CD4-positive, alpha-beta T cell treated with Interleukin-12 subunit alpha and Interleukin-12 subunit beta, for 1 hour (primary cell): ENCODE measurements around the gene TRAK1.

Experiments
- DNase-seq: peaks from one replicate; pipeline ENCODE4 v3.0.0-alpha.2; 2020

Gene TRAK1

DNA sequence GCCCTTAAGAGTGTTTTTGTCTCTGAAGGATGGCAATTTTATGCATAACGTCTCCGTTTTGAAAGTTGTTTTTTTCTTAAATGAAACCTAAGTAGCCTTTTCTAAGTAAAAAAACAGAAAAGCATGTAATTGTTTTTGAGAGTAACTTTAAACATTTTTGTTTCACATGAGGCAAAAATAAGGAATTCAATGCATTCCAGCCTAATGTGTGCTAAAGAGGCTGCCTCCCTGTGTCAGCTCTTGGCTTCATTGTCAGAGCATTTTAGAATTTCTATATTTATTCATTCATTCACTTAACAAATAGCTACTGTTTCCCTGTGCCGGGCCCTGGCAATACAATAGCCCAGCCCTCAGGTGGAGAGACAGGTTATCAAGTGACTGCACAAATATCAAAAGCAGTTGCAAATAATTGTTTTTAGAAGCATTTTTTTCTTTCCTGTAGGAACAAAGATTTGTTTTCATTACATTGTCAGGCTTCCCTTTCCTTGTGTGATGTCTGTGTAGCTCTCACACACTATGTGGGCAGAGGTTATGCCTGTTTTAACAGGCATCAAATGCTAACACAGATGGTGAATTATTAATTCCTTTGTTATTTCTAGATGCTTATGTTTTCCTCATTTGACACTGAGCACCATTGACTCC lies 93.0 kb downstream of the TRAK1 start:
- no peak for DNase-seq

DNA sequence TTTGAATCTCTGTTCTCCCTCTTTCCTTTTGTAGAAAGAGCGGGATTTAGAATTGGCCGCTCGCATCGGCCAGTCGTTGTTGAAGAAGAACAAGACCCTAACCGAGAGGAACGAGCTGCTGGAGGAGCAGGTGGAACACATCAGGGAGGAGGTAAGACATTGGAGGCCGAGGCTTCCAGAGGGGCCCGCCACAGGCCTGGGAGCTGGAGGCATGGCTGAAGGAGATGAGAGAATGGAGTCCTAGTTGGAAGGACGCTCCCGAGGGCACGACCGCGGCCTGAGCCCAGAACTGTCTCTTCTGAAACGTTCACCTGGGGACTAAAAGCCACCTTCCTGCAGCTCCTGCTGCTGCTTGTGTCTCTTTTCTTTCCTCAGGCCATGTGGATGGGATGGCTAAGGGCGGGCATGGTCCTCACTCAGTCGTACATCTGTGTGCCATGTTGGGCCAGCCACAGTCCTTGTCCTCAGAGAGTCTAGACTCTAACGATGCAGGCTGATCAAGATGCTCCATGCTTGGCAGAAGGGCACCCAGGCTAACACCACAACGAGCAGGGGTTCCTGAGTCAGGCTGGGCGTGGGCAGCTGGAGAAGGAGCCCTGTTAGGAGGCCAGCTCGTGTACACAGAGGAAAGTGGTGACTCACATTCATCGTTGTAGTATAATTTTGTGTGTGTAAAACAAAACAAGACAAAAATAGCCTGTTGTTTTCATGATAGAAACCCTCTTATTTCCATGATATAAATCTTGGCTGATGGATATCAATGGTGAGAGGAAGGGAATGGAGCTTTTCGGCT lies 93.7 kb downstream of the TRAK1 start:
- no peak for DNase-seq

DNA sequence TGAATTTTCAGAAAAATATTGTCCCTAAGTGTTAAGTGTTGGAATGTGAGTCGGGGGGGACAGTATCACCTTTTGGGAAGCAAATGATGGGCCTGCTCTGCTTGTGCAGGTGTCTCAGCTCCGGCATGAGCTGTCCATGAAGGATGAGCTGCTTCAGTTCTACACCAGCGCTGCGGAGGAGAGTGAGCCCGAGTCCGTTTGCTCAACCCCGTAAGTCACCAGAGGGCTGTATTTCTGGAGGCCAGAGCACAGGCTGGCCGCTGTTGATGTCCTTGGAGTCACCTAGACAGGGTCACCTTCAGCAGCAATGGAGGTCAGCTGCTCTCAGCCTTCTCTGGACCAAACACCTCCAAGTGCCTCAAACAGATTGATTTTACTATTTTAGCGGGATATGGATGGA lies 96.8 kb downstream of the TRAK1 start:
- no peak for DNase-seq

DNA sequence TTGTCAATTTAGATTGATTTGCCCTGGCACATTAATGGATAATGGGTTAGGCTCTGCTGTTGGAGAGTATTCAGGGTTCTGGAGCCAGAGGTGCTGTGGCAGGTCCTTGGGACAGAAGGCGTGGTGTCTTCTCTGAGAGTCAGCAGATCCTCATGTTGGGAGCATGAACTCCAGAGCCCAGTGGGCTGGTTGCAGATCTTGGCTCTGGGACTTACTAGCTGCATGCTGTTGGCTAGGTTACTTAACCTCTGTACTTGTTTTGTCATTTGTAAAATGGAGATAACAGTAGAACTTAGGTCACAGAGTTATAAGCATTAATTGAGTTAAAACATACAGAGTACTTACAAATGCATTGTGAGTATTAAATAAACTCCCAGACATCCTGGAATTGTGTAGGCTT lies 97.2 kb downstream of the TRAK1 start:
- no peak for DNase-seq

DNA sequence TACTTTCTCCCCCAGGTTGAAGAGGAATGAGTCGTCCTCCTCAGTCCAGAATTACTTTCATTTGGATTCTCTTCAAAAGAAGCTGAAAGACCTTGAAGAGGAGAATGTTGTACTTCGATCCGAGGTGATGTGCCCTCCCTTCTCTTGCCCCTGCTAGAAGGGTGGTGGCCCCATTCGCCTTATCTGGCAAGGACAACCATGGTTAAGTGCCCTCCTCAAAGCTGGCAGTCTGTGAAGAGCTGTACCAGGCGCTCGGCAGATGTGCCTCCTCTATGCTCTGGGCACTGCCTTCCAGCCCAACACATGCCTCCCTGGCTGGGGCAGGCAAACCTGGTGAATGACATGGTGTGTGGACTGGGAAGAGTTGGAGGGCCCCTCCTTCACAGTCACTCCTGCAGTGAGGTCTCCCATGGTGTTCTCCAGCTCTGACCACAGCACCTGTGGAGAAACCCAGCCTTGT lies 97.9 kb downstream of the TRAK1 start:
- no peak for DNase-seq

DNA sequence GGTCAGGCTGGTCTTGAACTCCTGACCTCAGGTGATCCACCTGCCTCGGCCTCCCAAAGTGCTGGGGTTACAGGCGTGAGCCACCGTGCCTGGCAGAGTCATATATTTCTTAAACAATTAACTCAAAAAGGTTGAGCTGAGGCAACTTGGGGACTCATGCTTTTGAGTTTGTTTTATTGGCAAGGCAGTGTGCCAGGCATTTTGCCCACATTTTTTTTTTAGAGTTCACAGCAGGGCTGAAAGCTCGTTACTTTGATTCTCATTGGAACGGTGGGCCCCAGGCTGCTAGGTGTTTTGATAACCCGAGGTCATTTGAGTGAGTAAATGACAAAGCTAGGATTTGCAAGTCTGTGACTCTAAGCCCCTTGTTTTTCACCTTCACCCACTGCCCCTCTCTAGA lies 98.6 kb downstream of the TRAK1 start:
- DNase-seq, result no peak

DNA sequence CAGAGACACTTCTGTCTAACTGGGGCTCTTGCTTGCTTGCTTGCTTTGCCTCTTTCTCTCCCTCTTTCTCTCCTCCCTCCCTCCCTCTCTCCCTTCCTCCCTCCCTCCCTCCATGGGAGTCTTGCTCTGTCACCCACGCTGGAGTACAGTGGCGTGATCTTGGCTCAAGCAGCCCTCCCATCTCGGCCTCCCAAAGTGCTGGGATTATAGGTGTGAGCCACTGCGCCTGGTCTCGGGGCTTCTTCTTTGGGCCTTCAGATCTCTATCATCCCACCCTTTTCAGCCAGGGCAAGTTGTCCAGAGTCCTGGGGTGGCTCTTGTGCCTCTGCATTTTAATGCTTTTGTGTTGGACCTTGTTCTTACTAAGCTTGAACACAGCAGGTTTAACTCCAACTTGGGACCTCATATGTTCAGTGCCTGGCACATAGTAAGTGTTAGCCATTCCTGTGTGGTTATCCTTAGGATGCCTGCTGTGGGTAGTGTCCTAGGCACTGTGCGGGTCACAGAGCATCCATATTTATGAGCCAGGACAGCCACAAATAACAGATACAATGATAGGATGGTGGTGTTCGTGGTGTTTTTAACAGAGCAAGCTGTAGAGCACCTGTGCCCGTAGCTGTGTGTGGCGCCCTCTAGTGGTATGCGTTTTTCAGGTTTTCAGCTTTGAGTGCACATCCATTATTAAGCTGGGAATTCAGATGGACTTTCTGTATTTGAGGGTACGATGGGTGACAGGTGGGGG lies 99.7 kb downstream of the TRAK1 start:
- peak; percentile 63 for DNase-seq

DNA sequence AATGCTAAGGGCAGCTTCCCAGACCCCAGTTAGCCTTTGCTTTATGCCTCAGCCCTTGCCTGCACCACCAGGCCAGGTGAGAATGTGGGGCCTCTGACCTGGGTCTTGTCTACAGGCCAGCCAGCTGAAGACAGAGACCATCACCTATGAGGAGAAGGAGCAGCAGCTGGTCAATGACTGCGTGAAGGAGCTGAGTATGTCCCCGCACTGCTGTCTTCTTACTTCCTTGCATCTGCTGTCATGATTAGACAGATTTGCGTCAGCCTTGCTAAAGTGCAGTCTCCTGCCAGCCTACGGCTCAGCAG lies 100.2 kb downstream of the TRAK1 start:
- DNase-seq, result no peak

DNA sequence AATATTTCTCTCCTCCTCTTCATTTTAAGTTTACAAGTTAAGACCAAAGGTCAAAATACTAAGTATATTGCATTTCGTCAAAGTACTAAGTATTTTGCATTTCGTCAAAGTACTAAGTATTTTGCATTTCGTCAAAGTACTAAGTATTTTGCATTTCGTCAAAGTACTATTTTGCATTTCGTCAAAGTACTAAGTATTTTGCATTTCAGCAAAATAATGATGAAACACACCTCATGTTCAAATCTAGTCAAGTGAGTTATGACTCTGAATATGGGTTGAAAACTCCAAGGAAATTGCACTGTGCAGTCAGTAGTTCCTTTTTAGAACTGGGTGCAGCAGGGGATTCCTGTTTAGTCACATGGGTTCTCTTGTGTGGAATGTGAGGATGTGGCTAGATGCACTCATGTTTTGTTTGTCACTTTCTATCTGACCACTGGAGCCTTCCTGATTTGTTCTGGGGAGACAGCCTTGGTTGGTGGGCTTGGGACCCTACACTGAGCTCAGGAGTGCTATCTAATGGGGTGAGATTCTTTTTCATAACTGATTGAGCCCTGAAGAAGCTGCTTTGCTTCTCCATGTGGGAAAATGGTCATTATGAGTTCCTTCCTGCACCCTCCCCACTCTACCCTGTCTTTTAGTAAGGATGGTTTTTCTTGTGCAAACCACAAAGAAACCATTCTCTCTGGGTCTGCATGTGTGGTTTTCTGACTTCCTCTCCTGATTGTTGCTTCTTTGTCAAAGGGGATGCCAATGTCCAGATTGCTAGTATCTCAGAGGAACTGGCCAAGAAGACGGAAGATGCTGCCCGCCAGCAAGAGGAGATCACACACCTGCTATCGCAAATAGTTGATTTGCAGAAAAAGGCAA lies 101.4 kb downstream of the TRAK1 start:
- DNase-seq, result peak; percentile 6

DNA sequence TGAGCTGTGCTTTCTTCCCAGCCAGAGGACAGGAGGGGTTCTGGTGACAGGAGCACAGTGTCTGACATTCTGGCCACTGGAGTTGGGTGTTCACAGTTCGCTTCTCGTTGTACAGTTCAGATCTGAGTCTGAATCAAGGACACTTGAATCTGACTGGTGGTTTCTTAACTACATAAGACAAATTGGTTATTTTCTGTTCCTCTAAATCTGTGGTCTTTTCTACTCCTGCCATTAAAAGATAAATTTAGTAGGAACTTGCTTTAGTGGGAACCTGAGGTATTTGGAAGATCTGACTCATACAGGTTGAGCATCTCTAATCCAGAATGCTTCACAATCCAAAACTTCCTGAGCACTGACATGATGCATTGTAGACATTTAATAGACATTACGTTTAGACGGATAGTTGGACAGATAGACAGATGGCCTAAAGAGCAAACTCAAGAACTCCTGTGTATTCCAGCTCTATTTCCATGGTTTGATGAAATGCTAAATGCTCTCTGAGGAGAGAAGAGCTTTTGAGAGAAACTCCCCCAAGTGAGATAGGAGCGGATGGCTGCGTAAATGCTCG lies 103.9 kb downstream of the TRAK1 start:
- DNase-seq, result no peak

DNA sequence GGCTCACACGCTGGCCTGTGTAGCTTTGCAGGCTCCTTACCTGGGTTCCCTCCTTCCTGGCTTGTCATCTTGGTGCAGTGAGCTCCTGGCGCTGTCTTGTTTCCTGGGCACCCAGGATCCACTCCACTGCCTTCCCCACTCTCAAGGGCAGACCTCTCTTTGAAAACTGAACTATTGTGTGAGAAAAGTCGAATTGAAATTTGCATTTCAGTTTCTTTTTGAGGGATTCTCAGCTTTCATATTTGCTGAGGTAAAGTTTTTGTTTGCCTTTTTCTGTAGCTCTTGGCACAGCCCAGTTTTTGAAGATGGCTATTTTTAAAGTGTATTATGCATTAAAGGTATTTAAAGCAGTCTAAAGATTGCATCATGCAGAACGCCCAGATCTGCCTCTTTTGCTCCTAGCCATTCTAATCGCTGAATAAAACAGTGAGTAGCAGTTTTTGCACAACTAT lies 104.7 kb downstream of the TRAK1 start:
- no peak for DNase-seq

DNA sequence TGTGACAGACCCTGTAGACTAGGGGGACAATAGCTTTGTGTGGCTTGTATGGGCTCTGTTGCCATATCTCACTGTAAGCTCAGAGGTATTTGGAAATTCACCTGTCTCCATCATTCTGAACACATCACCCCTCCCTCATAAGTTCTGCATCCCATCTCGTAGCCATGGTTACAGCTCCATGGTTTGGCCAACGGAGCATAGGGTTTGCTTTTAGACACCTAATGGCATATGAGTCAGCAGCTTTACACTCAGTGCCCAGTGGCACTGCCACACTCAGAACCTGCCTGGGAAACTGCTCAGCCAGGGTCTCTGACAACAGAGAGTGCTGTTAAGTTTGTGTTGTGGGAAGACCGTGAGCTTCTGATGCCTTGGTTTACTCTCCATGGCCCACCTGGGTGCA lies 107.6 kb downstream of the TRAK1 start:
- DNase-seq, result no peak

DNA sequence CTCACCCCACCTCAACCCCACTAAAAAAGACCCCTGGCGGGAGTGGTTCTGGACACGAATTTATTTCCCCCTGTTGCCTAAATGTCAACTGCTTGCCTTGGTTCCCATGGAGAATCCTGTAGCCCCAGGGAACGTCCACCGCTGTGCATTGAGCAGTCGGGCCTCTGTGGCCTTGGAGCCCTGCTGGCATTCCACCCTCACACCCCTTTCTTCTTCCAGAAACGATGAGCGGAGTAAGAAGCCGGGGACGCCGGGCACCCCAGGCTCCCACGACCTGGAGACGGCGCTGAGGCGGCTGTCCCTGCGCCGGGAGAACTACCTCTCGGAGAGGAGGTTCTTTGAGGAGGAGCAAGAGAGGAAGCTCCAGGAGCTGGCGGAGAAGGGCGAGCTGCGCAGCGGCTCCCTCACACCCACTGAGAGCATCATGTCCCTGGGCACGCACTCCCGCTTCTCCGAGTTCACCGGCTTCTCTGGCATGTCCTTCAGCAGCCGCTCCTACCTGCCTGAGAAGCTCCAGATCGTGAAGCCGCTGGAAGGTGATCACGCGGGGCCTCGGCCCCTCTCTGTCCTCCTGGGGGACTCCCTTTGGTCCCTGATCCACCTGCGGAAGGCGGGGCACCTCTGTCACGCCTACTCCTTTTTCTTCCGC lies 111.2 kb downstream of the TRAK1 start:
- no peak for DNase-seq

DNA sequence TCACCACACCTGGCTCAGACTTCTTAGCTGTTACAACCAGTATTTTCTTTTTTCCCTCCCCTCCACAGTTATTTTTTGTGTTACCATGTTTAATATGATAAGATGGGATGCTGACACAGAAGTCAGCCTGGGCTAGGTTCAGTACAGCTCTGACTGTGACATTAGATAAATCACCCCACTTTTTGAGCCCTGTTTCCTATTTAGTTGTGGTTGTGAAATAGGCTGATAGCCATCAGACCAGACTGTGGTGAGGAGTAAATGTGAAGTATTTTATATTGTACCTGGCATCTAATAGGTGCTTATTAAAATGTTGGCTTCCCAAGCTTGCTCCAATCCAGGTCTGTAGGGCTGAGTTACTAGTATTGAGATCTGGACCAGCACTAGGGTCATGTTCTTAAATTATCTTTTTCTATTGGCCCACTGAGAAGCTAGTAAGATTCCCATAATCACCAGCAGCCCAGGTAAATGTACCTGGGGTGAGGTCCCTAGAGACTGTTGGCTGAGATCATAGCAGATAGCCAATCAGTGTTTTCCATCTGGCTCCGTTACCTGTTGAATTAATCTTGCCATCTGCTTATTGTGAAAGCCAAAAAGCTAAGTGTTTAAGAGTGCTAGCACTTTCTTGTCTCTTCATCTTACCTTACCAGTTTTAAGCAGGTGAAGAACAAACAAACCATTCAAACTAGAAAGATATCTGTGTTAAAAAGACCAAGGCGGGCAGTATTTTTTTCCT lies 113.9 kb downstream of the TRAK1 start:
- no peak for DNase-seq

DNA sequence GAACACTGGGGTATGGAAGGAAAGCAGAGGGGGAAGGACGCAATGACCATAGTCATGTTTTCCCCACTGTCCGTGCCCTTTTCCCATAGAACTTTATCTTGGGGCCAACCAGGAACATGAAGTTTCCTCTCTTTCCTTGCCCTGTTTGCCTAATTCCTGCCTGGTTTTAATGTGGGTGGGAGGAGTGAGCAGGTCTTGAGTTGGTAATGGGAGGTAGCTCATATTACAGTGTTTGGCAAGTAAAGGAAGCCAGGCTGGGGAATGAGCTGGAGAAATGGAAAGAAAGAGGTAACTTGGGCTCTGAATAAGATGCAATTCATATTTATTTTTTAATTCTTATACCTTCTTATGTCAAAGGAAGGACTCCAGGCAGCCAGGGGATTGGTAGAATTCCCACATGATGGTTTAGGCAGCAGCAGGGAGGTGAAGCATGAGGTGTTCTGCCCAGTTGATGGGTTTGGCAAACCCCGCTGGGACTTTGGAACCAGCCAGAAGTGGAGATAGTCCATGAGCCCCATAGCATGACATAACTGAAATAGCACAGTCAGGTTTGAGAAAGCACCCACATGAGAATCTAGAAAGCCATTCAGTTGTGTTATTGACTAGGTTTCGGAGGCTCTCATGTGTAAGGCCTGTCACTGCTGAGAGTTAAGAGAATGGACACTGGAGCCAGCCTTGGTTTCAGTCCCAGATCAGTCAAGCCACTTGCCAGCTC lies 114.8 kb downstream of the TRAK1 start:
- no peak for DNase-seq

DNA sequence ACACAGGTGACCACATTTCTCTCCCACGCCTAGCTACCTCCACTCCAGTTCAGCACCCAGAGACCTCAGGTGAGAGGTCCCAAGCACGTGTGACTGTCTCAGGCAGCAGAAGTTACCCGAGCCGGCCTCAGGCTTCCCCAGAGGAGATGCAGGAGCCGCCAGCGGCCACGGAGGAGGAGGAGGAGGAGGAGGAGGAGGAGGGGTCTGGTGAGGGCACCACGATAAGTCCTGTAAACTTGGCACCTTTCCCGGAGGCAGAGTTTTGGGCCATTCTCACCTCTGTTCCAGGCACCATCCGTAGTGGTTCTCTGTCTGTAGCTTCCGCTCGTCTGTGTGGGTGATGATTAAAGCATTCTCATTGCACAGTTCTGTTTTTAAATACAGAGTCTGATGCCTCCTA lies 118.8 kb downstream of the TRAK1 start:
- DNase-seq, result no peak

DNA sequence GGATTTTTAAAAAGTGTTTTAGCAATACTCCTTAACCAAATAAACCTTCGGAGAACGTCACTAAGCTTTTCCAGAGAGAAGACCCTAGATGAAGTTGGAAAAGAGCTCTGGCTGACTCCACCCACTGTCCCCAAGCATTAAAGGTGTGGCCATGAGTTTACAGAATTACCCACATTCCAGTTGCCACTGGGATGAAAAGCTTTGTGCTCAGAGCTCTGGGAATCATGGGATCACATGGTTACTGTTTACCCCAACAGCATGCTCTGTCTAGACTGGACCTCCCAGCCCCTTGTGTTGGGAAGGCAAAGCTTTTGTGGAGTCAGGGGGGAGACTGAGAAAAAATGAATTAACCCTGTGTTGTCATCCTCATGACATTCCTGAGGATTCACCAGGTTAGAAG lies 119.6 kb downstream of the TRAK1 start:
- no peak for DNase-seq

DNA sequence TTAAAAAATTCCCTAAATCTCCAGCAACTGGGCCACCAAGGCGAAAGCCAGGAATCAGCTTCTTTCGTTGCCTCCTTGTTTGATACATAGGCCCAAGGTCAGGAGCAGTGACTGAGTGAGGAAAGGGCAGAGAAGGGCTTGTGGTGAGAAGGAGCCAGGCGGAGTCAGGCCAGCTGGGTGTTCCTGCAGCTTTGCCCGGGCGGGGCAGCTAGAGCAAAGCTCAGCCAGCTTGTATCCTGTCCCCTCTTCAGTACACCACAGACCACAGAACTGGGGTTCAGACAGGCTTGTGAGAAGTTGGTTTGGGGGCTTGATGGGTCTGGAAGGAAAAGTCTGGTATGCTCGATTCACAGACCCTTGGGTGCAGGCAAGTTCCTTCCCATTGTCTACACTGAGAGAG lies 122.3 kb downstream of the TRAK1 start:
- peak; percentile 17 for DNase-seq

DNA sequence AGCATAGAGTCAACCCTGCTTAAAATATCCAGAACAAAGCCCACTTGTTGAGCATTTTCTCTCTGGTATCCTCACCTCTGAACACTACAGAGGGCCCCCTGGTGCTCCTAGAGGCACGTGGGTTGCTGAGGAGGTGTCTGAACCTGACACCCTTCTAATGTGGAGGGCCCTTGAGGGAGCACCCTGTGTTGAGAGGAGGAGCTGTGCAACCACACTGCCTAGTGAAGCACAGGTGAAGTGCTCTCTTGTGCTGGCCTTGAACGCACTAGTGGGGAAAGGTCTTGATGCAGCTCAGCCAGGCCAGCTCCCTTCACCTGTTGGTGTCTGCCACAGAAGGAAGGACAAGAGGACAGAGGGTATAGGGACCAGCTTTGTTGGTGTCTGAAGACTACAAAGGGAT lies 122.9 kb downstream of the TRAK1 start:
- peak; percentile 4 for DNase-seq

DNA sequence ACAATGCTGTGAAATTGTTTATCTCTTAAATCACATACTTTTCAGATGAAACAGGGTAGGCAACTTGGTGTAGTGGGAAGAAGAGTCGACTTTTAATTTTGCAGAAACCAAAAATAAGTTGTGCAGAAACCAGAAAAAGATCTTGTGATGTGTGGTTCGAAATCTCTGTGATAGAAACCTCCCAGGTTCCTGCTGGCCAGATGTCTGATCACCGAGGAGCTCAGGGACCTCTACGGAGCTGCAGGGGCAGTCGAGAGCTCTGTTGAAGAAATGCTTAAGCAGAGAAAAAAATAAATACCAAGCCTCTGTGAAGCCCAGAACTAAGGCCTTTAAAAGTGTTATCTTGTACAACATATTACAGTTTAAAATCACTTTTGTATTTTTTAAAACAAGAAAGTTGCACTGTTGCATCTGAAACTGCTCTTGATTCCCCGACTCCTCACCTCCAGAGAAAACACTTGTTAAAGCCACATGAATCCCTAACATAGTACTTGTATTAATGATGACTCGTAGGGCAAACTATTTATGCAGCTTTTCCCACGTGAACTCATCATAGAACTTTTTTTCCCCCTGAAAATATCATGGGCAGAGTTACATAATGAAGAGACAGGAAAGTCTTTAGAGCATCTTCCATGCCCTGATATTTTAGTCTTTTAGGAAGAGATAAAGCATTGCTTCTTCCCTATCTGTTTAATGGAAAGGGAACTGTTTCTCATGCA lies 123.6 kb downstream of the TRAK1 start:
- DNase-seq, result no peak
